Measurements from ENCODE around the gene GPR65. TPM values are rescaled to one million over a fixed set of nuclear protein-coding genes. Genes with fewer than 3 reads are reported as not detected.

The GPR65 gene
- polyA plus RNA-seq, 1 of the 3 experiments (the other 2 are of a cell fraction), result under 0.01 TPM

GRCh38 chr14:87999277-87999676 is 5.7 kb upstream of the GPR65 start:
- Histone ChIP-seq H3K9me3 (no peaks in the 10 kb centered on the region), H3K9ac (no peak overlapping the region), H3K9me2 (no peaks in the 10 kb centered on the region), H3K4me1 (ENCODE audit: control insufficient read depth in 1 of 2, insufficient read depth in 2 of 2, low read depth in 1 of 2, low read length in 1 of 2) (no peaks in the 10 kb centered on the region), H3K36me3 (replicated peaks in 1 of 2; ENCODE audit: control insufficient read depth in 1 of 2, insufficient read depth in 2 of 2, low read length in 1 of 2) (no peaks in the 10 kb centered on the region), H4K20me1 (ENCODE audit: insufficient read depth) (no peaks in the 10 kb centered on the region), H3K27ac (ENCODE audit: low read depth in 2 of 2, low read length in 1 of 2) (no peak overlapping the region), H3K4me3 (ENCODE audit: low read depth in 2 of 2, low read length in 1 of 2) (no peak overlapping the region), H3K4me2 (no peak overlapping the region), H3K79me2 (ENCODE audit: insufficient read depth) (no peaks in the 10 kb centered on the region), H3K27me3 (ENCODE audit: insufficient read depth) (no peaks in the 10 kb centered on the region), H3F3A (replicated peaks; ENCODE audit: insufficient read depth) (no peaks in the 10 kb centered on the region), H2AFZ (ENCODE audit: low read depth) (no peak overlapping the region)
- TF ChIP-seq FOXM1 (IDR thresholded peaks at IDR 0.05; ENCODE audit: low read depth) (no peak), FOSL2 (IDR thresholded peaks at IDR 0.05; ENCODE audit: borderline replicate concordance, low read depth) (no peak), JUND (IDR thresholded peaks at IDR 0.05) (no peak), ZBTB33 (IDR thresholded peaks at IDR 0.05; ENCODE audit: borderline replicate concordance, low read depth) (no peak), SMC3 (IDR thresholded peaks at IDR 0.05; ENCODE audit: low read depth, low read length) (no peak), EP300 (IDR thresholded peaks at IDR 0.05; ENCODE audit: borderline replicate concordance in 1 of 2, low read depth in 1 of 2, low read length in 1 of 2) (no peak), RXRA (IDR thresholded peaks at IDR 0.05; ENCODE audit: borderline replicate concordance, low read depth) (no peak), MXI1 (IDR thresholded peaks at IDR 0.05; ENCODE audit: low read depth, low read length) (no peak), MEF2A (IDR thresholded peaks at IDR 0.05; ENCODE audit: borderline replicate concordance, low read depth) (no peak), EZH2phosphoT487 (IDR thresholded peaks at IDR 0.05; ENCODE audit: borderline replicate concordance, low read depth) (no peak), IRF3 (IDR thresholded peaks at IDR 0.05; ENCODE audit: low read depth, low read length) (no peak), FOXJ3 (CRISPR knock-in tag; IDR thresholded peaks at IDR 0.05) (no peak)
- ChIA-PET POLR2A (no interaction called here), CTCF (interaction anchor here (1.2 to 1.3 kb wide), 2 partner anchors 15 to 190 kb away, joined by 3 read pairs; no protein-coding TSS in a partner anchor)
- whole genome bisulfite sequencing (ENCODE audit: low lambda C conversion rate), result 80% methylated on average over 2 of the region's 2 CpGs
- no peak for DNase-seq

GRCh38 chr14:88002421-88003075 is 2.4 kb upstream of the GPR65 start:
- Histone ChIP-seq H3K79me2 (ENCODE audit: insufficient read depth) (no peaks in the 10 kb centered on the region), H3K9ac (no peak overlapping the region), H2AFZ (ENCODE audit: low read depth) (no peak overlapping the region), H3K9me2 (no peaks in the 10 kb centered on the region), H4K20me1 (ENCODE audit: insufficient read depth) (no peaks in the 10 kb centered on the region), H3K27me3 (ENCODE audit: insufficient read depth) (no peaks in the 10 kb centered on the region), H3K4me2 (no peak overlapping the region), H3K9me3 (no peaks in the 10 kb centered on the region), H3K36me3 (replicated peaks in 1 of 2; ENCODE audit: control insufficient read depth in 1 of 2, insufficient read depth in 2 of 2, low read length in 1 of 2) (no peaks in the 10 kb centered on the region), H3K4me1 (ENCODE audit: control insufficient read depth in 1 of 2, insufficient read depth in 2 of 2, low read depth in 1 of 2, low read length in 1 of 2) (no peaks in the 10 kb centered on the region), H3K27ac (ENCODE audit: low read depth in 2 of 2, low read length in 1 of 2) (no peak overlapping the region), H3K4me3 (ENCODE audit: low read depth in 2 of 2, low read length in 1 of 2) (no peak overlapping the region), H3F3A (replicated peaks; ENCODE audit: insufficient read depth) (no peaks in the 10 kb centered on the region)
- ChIA-PET POLR2A (no interaction called here), CTCF (interaction anchor here (1.1 to 5.1 kb wide), 2 partner anchors 13 to 166 kb away, joined by 4 to 34 read pairs; no protein-coding TSS in a partner anchor)
- no peak for DNase-seq
- TF ChIP-seq FOXM1 (IDR thresholded peaks at IDR 0.05; ENCODE audit: low read depth) (no peak), YY1 (IDR thresholded peaks at IDR 0.05; ENCODE audit: low read depth) (no peak), PBX3 (IDR thresholded peaks at IDR 0.05) (no peak), POLR2AphosphoS5 (IDR thresholded peaks at IDR 0.05; ENCODE audit: low read depth, low read length) (no peak), FOXJ3 (CRISPR knock-in tag; IDR thresholded peaks at IDR 0.05) (no peak), SMC3 (IDR thresholded peaks at IDR 0.05; ENCODE audit: low read depth, low read length) (no peak), ELF1 (IDR thresholded peaks at IDR 0.05) (no peak), EZH2phosphoT487 (IDR thresholded peaks at IDR 0.05; ENCODE audit: borderline replicate concordance, low read depth) (no peak), USF2 (IDR thresholded peaks at IDR 0.05; ENCODE audit: borderline replicate concordance, low read depth, low read length) (no peak), JUND (IDR thresholded peaks at IDR 0.05) (no peak)
- WGBS (ENCODE audit: low lambda C conversion rate), result 62% methylated on average over 4 of the region's 4 CpGs
